GM18909 (cell line): ENCODE results near the gene SLC25A23.
A peak's percentile ranks its signal among the peaks of the same experiment; 100 is the strongest.

Experiments
- ATAC-seq: cut with Tn5 transposase; IDR thresholded peaks from one replicate; pipeline ENCODE4 v1.9.1; 2021; ENCODE audit warnings: mild to moderate bottlenecking; ENCODE audit not compliant: unreplicated experiment, poor library complexity

SLC25A23 gene

GRCh38 chr19:6481541-6482342 is 22.1 kb upstream of the SLC25A23 start, which contains the start of gene DENND1C:
Gene DENND1C (minus strand): TSS chr19:6481787. CDS start chr19:6481695, 92 bp downstream.
- ATAC-seq: no peak

- ATAC-seq: no peak
Measured at GRCh38 chr19:6480848-6481415, 21.3 kb upstream of the SLC25A23 start.

- ATAC-seq: no peak
Measured at GRCh38 chr19:6479836-6480398, 20.3 kb upstream of the SLC25A23 start.

GRCh38 chr19:6478815-6479214 is 19.2 kb upstream of the SLC25A23 start:
- ATAC-seq: no peak

GRCh38 chr19:6476896-6477431 is 17.4 kb upstream of the SLC25A23 start:
- no peak for ATAC-seq

GRCh38 chr19:6476155-6476895 is 16.7 kb upstream of the SLC25A23 start:
- no peak for ATAC-seq

GRCh38 chr19:6475321-6476108 is 15.9 kb upstream of the SLC25A23 start:
- no peak for ATAC-seq

GRCh38 chr19:6473647-6474046 is 14.1 kb upstream of the SLC25A23 start:
- ATAC-seq: no peak

GRCh38 chr19:6472713-6473112 is 13.1 kb upstream of the SLC25A23 start:
- ATAC-seq: no peak

GRCh38 chr19:6471076-6471475 is 11.5 kb upstream of the SLC25A23 start:
- no peak for ATAC-seq

- ATAC-seq: no peak
Measured at GRCh38 chr19:6470173-6470572, 10.6 kb upstream of the SLC25A23 start.

- no peak for ATAC-seq
Measured at GRCh38 chr19:6467384-6467783, 7.8 kb upstream of the SLC25A23 start.

GRCh38 chr19:6466526-6467248 is 7.1 kb upstream of the SLC25A23 start:
- no peak for ATAC-seq

- no peak for ATAC-seq
Measured at GRCh38 chr19:6465663-6466062, 6.1 kb upstream of the SLC25A23 start.

GRCh38 chr19:6465006-6465405 is 5.4 kb upstream of the SLC25A23 start:
- ATAC-seq: no peak

- no peak for ATAC-seq
Measured at GRCh38 chr19:6464070-6464873, 4.7 kb upstream of the SLC25A23 start, which contains the start of gene CRB3. Gene CRB3 (plus strand): TSS chr19:6464271. CDS start chr19:6464702, 431 bp downstream.

GRCh38 chr19:6460099-6460884 is 700 bp upstream of the SLC25A23 start:
- peak; percentile 83 for ATAC-seq
